Caco-2 (cell line): ENCODE measurements around the gene TAS2R41. TPM values are rescaled to one million over a fixed set of nuclear protein-coding genes. Genes with fewer than 3 reads are reported as not detected.
"Not testable (repeated sequence)": the region's sequence is repeated elsewhere in the genome, so short reads cannot be mapped to it uniquely, and the experiment has no call there.

Experiments
- BruUV-seq: library from RNA; stranded (reverse); fragments of 400-500 nt; replicated peaks from 2 replicates; lab custom pipeline; 2021; lab: Mats Ljungman, UMichigan
- CTCF ChIA-PET: fragments of 300-600 bp; sonication (Branson Sonifier 250); formaldehyde crosslinking; loops from one replicate; lab custom pipeline; 2022; ENCODE audit warnings: antibody characterized with exemption; lab: Charles Lee
- POLR2A ChIA-PET: fragments of 300-600 bp; sonication (Branson Sonifier 250); formaldehyde crosslinking; loops from one replicate; lab custom pipeline; 2022; ENCODE audit warnings: antibody characterized with exemption; lab: Charles Lee
- DNase-seq, 2 experiments: peaks; one replicate each; pipeline versions ENCODE4 v3.0.0 to v3.0.0-alpha.2; 2020 to 2022
- H3K27me3 ChIP-seq: replicated peaks from 2 replicates; pipeline ENCODE4 v1.6.0; 2011; ENCODE audit warnings: low read length; ENCODE audit not compliant: control insufficient read depth, insufficient read depth
- H3K36me3 ChIP-seq: 2 replicates; pipeline ENCODE4 v1.5.1; 2011; ENCODE audit warnings: low read length; ENCODE audit not compliant: control insufficient read depth, insufficient read depth
- H3K4me1 ChIP-seq: fragments of 250-450 bp; sonication (Bioruptor Pico); 2 replicates; pipeline ENCODE4 v1.5.1; 2020; ENCODE audit warnings: mild to moderate bottlenecking
- H3K4me3 ChIP-seq: 2 replicates; pipeline ENCODE4 v1.5.1; 2011; ENCODE audit warnings: low read depth, mild to moderate bottlenecking, control low read depth, low read length
- H3K9me3 ChIP-seq: fragments of 250-450 bp; sonication (Bioruptor Pico); 2 replicates; pipeline ENCODE4 v1.5.1; 2020; ENCODE audit warnings: mild to moderate bottlenecking, moderate library complexity
- H3K27ac Mint-ChIP-seq: one replicate; pipeline ENCODE4 v1.8.0; 2022; ENCODE audit warnings: mixed read lengths; ENCODE audit not compliant: unreplicated experiment
- H3K27me3 Mint-ChIP-seq: one replicate; pipeline ENCODE4 v1.8.0; 2022; ENCODE audit warnings: mixed read lengths; ENCODE audit not compliant: insufficient read depth, unreplicated experiment
- H3K36me3 Mint-ChIP-seq: one replicate; pipeline ENCODE4 v1.8.0; 2022; ENCODE audit warnings: mild to moderate bottlenecking, mixed read lengths; ENCODE audit not compliant: insufficient read depth, unreplicated experiment
- H3K4me1 Mint-ChIP-seq: one replicate; pipeline ENCODE4 v1.8.0; 2022; ENCODE audit warnings: low read depth, mixed read lengths; ENCODE audit not compliant: unreplicated experiment
- H3K4me3 Mint-ChIP-seq: one replicate; pipeline ENCODE4 v1.8.0; 2022; ENCODE audit warnings: mild to moderate bottlenecking, moderate library complexity, mixed read lengths; ENCODE audit not compliant: unreplicated experiment
- H3K9me3 Mint-ChIP-seq: one replicate; pipeline ENCODE4 v1.8.0; 2022; ENCODE audit warnings: mixed read lengths; ENCODE audit not compliant: unreplicated experiment
- CTCF ChIP-seq, 2 experiments: fragments of 200-600 bp in 1 of 2; IDR thresholded peaks; 1 replicate in 1 of 2; 2 replicates in 1 of 2; pipeline versions ENCODE4 v1.5.1 to v1.8.0; 2011 to 2022; ENCODE audit warnings: antibody characterized with exemption in 1 of 2, control low read depth in 1 of 2, inconsistent platforms in 1 of 2, low read depth in 1 of 2, low read length in 1 of 2, mild to moderate bottlenecking in 1 of 2, moderate library complexity in 1 of 2; ENCODE audit not compliant: insufficient read depth in 1 of 2, severe bottlenecking in 1 of 2, unreplicated experiment in 1 of 2
- intact Hi-C: fragments of 100-400 bp; cut with micrococcal nuclease; formaldehyde crosslinking; loops from one replicate; pipeline ENCODE4 v1.10.0; 2022; ENCODE audit not compliant: unreplicated experiment
- total RNA-seq: library from RNA; stranded (reverse); gene quantifications from 2 replicates; pipeline ENCODE4 v1.2.3, GENCODE V29; 2022

The TAS2R41 gene
- total RNA-seq, 1 experiment from 2014 or later: not detected

GRCh38 chr7:143463556-143463955 is 14.1 kb upstream of the TAS2R41 start:
- no peak overlapping the region for H3K27ac Mint-ChIP-seq
- Histone ChIP-seq H3K36me3 (no peaks in the 10 kb centered on the region), H3K9me3 (peaks cover 11% of the 10 kb centered on the region; the same call in 1 of the 2 replicates), H3K4me1 (peaks cover 3% of the 10 kb centered on the region; the same call in 1 of the 2 replicates), H3K27me3 (no peaks in the 10 kb centered on the region), H3K4me3 (no peak overlapping the region)
- no peak for DNase-seq
- no peaks in the 10 kb centered on the region for H3K36me3 Mint-ChIP-seq
- H3K4me1 Mint-ChIP-seq: peaks cover 10% of the 10 kb centered on the region
- TF ChIP-seq CTCF (IDR thresholded peaks at IDR 0.05; ENCODE audit: insufficient read depth in 1 of 2, low read depth in 1 of 2, low read length in 1 of 2, severe bottlenecking in 1 of 2, unreplicated experiment in 1 of 2): no peak
- no TSS peak for BruUV-seq
- CTCF ChIA-PET: no interaction called here
- no peak overlapping the region for H3K4me3 Mint-ChIP-seq
- no peaks in the 10 kb centered on the region for H3K27me3 Mint-ChIP-seq
- H3K9me3 Mint-ChIP-seq: peaks cover 12% of the 10 kb centered on the region
- POLR2A ChIA-PET: no interaction called here
- intact Hi-C loops: no loop called here

GRCh38 chr7:143463957-143464356 is 13.7 kb upstream of the TAS2R41 start:
- Histone ChIP-seq H3K36me3 (no peaks in the 10 kb centered on the region), H3K27me3 (no peaks in the 10 kb centered on the region), H3K9me3 (peaks cover 11% of the 10 kb centered on the region; the same call in 1 of the 2 replicates), H3K4me3 (no peak overlapping the region), H3K4me1 (peaks cover 3% of the 10 kb centered on the region; the same call in 1 of the 2 replicates)
- H3K27me3 Mint-ChIP-seq: no peaks in the 10 kb centered on the region
- intact Hi-C loops: no loop called here
- H3K36me3 Mint-ChIP-seq: no peaks in the 10 kb centered on the region
- BruUV-seq: no TSS peak
- H3K27ac Mint-ChIP-seq: no peak overlapping the region
- peaks cover 12% of the 10 kb centered on the region for H3K9me3 Mint-ChIP-seq
- TF ChIP-seq CTCF (IDR thresholded peaks at IDR 0.05; ENCODE audit: insufficient read depth in 1 of 2, low read depth in 1 of 2, low read length in 1 of 2, severe bottlenecking in 1 of 2, unreplicated experiment in 1 of 2): no peak
- no peak overlapping the region for H3K4me3 Mint-ChIP-seq
- CTCF ChIA-PET: no interaction called here
- no peak for DNase-seq
- peaks cover 10% of the 10 kb centered on the region for H3K4me1 Mint-ChIP-seq
- POLR2A ChIA-PET: no interaction called here

GRCh38 chr7:143467724-143468123 is 9.9 kb upstream of the TAS2R41 start:
- H3K9me3 Mint-ChIP-seq: peaks cover 18% of the 10 kb centered on the region
- Histone ChIP-seq H3K4me3 (no peak overlapping the region), H3K4me1 (peaks cover 22% of the 10 kb centered on the region), H3K9me3 (peaks cover 9% of the 10 kb centered on the region), H3K36me3 (no peaks in the 10 kb centered on the region), H3K27me3 (no peaks in the 10 kb centered on the region)
- no peak for DNase-seq
- no peak overlapping the region for H3K4me3 Mint-ChIP-seq
- peaks cover 14% of the 10 kb centered on the region for H3K36me3 Mint-ChIP-seq
- intact Hi-C loops: no loop called here
- peaks cover 23% of the 10 kb centered on the region for H3K4me1 Mint-ChIP-seq
- CTCF ChIA-PET: no interaction called here
- H3K27ac Mint-ChIP-seq: peak overlapping the region; percentile 2
- POLR2A ChIA-PET: no interaction called here
- TF ChIP-seq CTCF (IDR thresholded peaks at IDR 0.05; ENCODE audit: insufficient read depth in 1 of 2, low read depth in 1 of 2, low read length in 1 of 2, severe bottlenecking in 1 of 2, unreplicated experiment in 1 of 2): no peak
- H3K27me3 Mint-ChIP-seq: no peaks in the 10 kb centered on the region
- no TSS peak for BruUV-seq

- DNase-seq: peak; percentile 84 to 92
- H3K9me3 Mint-ChIP-seq: peaks cover 30% of the 10 kb centered on the region
- H3K4me3 Mint-ChIP-seq: peak overlapping the region; percentile 75
- H3K27me3 ChIP-seq, H3K4me3 ChIP-seq, BruUV-seq, H3K27me3 Mint-ChIP-seq, POLR2A ChIA-PET, H3K36me3 ChIP-seq: not testable (repeated sequence)
- Histone ChIP-seq H3K9me3 (peaks cover 22% of the 10 kb centered on the region), H3K4me1 (peaks cover 33% of the 10 kb centered on the region)
- H3K27ac Mint-ChIP-seq: peak overlapping the region; percentile 99
- intact Hi-C loops: loop anchor here (2.0 kb wide), 2 partner anchors 19 to 55 kb away; no protein-coding TSS in a partner anchor
- peaks cover 15% of the 10 kb centered on the region for H3K36me3 Mint-ChIP-seq
- CTCF ChIA-PET: interaction anchor here (0.6 to 1.2 kb wide), 5 partner anchors 18 to 92 kb away, joined by 3 to 4 read pairs (median 3); no protein-coding TSS in a partner anchor
- peaks cover 43% of the 10 kb centered on the region for H3K4me1 Mint-ChIP-seq
Measured at GRCh38 chr7:143472071-143472689, 5.5 kb upstream of the TAS2R41 start.
